RWPE2 (cell line): ENCODE data around the gene IGFBP6.
"Not testable (repeated sequence)": the region's sequence is repeated elsewhere in the genome, so short reads cannot be mapped to it uniquely, and the experiment has no call there.

Source experiments
- ATAC-seq: fragments of 200-7000 bp; cut with Tn5 transposase; 3 replicates; pipeline ENCODE4 v1.9.1; 2021; ENCODE audit warnings: low read depth
- DNase-seq: peaks from one replicate; pipeline ENCODE4 v3.0.0-alpha.2; 2020; ENCODE audit warnings: low spot score
- H3K27ac ChIP-seq: fragments of 450-650 bp; 2 replicates; pipeline ENCODE4 v1.5.1; 2017; ENCODE audit warnings: mild to moderate bottlenecking; ENCODE audit not compliant: poor library complexity, severe bottlenecking
- H3K27me3 ChIP-seq: fragments of 250-450 bp; sonication (Bioruptor Pico); 2 replicates; pipeline ENCODE4 v1.5.1; 2021; ENCODE audit warnings: mild to moderate bottlenecking, moderate library complexity; ENCODE audit not compliant: insufficient read depth, poor library complexity, severe bottlenecking
- H3K36me3 ChIP-seq: fragments of 250-450 bp; sonication (Bioruptor Pico); 2 replicates; pipeline ENCODE4 v1.5.1; 2020; ENCODE audit warnings: low read depth, mild to moderate bottlenecking, moderate library complexity
- H3K4me1 ChIP-seq: fragments of 250-450 bp; sonication (Bioruptor Pico); 2 replicates; pipeline ENCODE4 v1.5.1; 2021; ENCODE audit warnings: mild to moderate bottlenecking, moderate library complexity; ENCODE audit not compliant: insufficient read depth, poor library complexity, severe bottlenecking
- H3K4me3 ChIP-seq: fragments of 250-450 bp; sonication (Bioruptor Pico); 2 replicates; pipeline ENCODE4 v1.5.1; 2021; ENCODE audit warnings: mild to moderate bottlenecking, moderate library complexity; ENCODE audit not compliant: severe bottlenecking
- H3K9me3 ChIP-seq: fragments of 250-450 bp; sonication (Bioruptor Pico); 2 replicates; pipeline ENCODE4 v1.5.1; 2021; ENCODE audit warnings: mild to moderate bottlenecking, moderate library complexity; ENCODE audit not compliant: severe bottlenecking
- TF ChIP-seq, protein P1 (sequence below): fragments of 450-650 bp; IDR thresholded peaks from one replicate; pipeline ENCODE4 v1.5.1; 2017; ENCODE audit warnings: mild to moderate bottlenecking, moderate library complexity; ENCODE audit not compliant: poor library complexity, severe bottlenecking

The IGFBP6 gene

DNA sequence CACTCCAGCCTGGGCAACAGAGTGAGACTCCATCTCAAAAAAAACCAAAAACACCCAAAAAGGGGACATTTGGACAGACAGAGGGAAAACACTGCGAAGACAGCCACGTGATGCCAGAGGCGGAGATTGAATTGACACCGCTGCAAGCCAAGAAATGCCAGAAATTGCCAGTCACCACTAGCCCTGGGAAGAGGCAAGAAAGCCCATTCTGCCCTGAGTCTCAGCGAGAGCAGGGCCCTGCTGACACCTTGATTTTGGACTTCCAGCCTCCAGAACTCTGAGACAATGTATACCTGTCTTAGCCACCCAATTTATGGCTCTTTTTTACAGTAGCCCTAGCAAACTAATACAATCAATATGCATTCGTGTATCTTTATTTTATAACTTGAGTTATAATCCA lies 7.4 kb upstream of the IGFBP6 start:
- Histone ChIP-seq H3K9me3 (no peaks in the 10 kb centered on the region), H3K27ac (no peak overlapping the region), H3K27me3 (no peaks in the 10 kb centered on the region), H3K4me3 (no peak overlapping the region), H3K4me1 (no peaks in the 10 kb centered on the region), H3K36me3 (no peaks in the 10 kb centered on the region)
- no peak for DNase-seq
- TF ChIP-seq, protein P1, sequence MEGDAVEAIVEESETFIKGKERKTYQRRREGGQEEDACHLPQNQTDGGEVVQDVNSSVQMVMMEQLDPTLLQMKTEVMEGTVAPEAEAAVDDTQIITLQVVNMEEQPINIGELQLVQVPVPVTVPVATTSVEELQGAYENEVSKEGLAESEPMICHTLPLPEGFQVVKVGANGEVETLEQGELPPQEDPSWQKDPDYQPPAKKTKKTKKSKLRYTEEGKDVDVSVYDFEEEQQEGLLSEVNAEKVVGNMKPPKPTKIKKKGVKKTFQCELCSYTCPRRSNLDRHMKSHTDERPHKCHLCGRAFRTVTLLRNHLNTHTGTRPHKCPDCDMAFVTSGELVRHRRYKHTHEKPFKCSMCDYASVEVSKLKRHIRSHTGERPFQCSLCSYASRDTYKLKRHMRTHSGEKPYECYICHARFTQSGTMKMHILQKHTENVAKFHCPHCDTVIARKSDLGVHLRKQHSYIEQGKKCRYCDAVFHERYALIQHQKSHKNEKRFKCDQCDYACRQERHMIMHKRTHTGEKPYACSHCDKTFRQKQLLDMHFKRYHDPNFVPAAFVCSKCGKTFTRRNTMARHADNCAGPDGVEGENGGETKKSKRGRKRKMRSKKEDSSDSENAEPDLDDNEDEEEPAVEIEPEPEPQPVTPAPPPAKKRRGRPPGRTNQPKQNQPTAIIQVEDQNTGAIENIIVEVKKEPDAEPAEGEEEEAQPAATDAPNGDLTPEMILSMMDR: no peak
- no peak for ATAC-seq

DNA sequence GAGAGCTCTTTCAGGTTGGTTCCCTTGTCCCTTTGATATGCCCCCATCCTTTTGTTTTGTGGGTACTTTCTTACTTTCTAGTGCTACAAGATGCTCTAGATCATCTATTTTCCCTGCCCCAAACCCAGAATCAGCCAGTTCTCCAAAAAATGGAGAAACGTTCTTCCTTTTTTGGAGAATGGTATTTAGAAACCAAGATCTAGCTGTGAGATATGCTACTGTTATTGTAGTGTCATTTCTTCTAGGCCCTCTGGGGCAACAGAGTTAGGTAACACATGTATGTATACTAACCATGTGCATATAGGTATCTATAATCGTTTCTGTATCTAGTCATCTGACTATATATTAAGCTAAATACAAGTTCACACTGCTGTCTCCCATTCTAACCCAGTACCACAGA lies 6.9 kb upstream of the IGFBP6 start:
- Histone ChIP-seq H3K27ac (no peak overlapping the region), H3K36me3 (no peaks in the 10 kb centered on the region), H3K4me1 (no peaks in the 10 kb centered on the region), H3K4me3 (no peak overlapping the region), H3K9me3 (no peaks in the 10 kb centered on the region), H3K27me3 (no peaks in the 10 kb centered on the region)
- ATAC-seq (no peak), DNase-seq (no peak)
- TF ChIP-seq, protein P1: no peak

DNA sequence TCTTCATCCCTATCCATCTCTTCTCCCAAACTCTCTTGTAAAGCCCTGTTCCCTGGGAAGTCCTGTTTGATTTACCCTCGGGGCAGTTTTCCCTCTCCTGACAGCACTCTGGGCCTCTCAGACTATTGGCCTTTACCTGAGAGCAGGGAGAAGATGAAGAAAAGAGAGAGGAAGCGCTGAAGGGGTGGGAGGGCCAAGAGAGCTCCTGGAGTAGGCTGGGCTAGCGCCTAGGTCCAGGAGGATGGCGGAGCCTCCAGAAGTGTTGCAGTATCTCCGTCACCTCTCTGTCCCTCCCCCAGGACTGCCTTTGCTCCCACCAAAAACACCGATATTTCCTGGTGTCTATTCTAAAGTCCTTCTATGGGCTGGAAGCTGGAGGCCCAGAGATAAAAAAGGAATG lies 5.7 kb upstream of the IGFBP6 start:
- H3K27ac ChIP-seq: no peak overlapping the region
- DNase-seq (no peak), ATAC-seq (no peak)
- H3K4me3 ChIP-seq: no peak overlapping the region
- H3K9me3 ChIP-seq: no peaks in the 10 kb centered on the region
- H3K27me3 ChIP-seq: no peaks in the 10 kb centered on the region
- H3K4me1 ChIP-seq: peaks cover 5% of the 10 kb centered on the region
- no peaks in the 10 kb centered on the region for H3K36me3 ChIP-seq
- TF ChIP-seq, protein P1: no peak

DNA sequence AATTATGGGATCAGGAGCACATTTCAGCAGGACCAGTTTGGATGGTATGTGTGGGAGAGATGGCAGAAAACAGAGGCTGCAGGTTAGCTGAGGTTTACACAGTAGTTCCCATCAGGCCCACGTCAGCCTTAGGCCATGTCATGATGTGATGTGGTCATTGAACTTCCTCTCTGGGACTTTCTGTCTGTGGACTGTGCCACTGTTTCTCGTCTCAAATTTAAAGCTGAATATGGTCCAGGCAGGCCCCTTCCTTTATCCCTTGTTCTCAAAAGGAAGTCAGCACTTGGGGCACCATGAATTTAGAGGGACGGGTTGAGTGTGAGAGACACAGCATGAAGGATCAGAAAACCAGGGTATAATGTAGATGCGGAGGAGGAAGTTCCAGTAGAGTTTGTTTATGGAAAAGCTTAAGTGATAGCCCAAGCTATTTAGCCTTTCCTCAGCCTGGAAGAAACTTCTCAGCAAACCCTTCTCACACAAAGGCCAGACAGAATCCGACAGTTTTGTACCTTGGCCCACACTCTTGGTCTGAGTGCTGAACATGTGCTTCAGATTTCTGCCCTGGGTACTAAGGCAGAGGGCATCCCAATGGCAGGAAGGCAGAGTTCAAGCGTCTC lies 3.6 kb upstream of the IGFBP6 start:
- Histone ChIP-seq H3K27ac (no peak overlapping the region), H3K36me3 (no peaks in the 10 kb centered on the region), H3K27me3 (no peaks in the 10 kb centered on the region), H3K4me1 (peaks cover 12% of the 10 kb centered on the region), H3K9me3 (no peaks in the 10 kb centered on the region), H3K4me3 (no peak overlapping the region)
- TF ChIP-seq, protein P1: no peak
- ATAC-seq (no peak), DNase-seq (no peak)

DNA sequence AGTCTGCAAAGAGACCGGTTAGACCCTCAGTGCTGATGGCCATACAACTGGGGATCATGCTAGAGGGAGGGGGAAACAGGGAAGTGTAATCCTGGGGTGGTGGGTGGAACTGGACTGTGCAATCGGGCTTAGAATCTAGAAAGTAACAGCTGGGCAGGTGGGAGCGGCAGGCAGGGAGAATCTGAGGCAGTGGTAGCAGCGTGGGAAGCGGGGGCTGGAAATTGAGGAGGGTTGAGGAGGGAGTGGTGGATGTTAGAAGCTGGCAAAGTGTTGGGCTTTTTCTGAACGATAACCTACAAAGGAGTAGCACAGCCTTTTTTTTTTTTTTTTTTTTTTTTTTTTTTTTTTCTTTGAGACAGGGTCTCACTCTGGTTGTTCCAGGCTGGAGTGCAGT lies 3.1 kb upstream of the IGFBP6 start:
- Histone ChIP-seq H3K4me3 (no peak overlapping the region), H3K9me3 (no peaks in the 10 kb centered on the region), H3K27me3 (no peaks in the 10 kb centered on the region), H3K27ac (no peak overlapping the region), H3K4me1 (peaks cover 16% of the 10 kb centered on the region), H3K36me3 (no peaks in the 10 kb centered on the region)
- DNase-seq: no peak
- no peak for ATAC-seq
- TF ChIP-seq, protein P1: no peak

DNA sequence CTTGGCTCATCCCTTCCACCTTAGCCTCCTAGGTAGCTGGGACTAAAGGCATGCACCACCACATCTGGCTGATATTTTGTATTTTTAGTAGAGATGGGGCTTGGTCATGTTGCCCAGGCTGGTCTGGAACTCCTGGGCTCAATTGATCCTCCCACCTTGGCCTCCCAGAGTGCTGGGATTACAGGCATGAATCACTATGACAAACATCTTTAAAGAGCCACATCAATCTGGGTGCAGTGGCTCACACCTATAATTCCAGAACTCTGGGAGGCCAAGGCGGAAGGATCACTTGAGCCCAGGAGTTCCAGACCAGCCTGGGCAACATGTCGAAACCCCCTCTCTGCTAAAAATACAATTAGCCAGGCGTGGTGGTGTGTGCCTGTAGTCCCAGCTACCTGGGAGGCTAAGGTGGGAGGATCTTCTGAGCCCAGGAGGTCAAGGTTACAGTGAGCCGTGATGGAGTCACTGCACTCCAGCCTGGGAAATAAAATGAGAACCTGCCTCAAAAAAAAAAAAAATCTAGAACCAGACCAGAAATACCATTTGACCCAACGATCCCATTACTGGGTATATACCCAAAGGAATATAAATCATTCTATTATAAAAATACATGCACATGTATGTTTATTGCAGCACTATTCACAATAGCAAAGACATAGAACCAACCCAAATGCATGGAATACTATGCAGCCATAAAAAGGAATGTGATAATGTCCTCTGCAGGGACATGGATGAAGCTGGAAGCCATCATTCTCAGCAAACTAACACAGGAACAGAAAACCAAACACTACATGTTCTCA lies 2.5 kb upstream of the IGFBP6 start:
- not testable (repeated sequence) for DNase-seq

DNA sequence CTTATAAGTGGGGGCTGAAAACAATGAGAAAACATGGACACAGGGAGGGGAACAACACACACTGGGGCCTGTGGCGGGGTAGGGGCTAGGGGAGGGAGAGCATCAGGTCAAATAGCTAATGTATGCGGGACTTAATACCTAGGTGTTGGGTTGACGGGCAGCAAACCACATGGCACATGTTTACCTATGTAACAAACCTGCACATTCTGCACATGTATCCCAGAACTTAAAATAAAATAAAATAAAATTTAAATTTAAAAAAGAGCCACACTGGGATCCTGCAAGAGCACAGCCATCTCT lies 1.9 kb upstream of the IGFBP6 start:
- not testable (repeated sequence) for H3K27ac ChIP-seq, H3K9me3 ChIP-seq, H3K36me3 ChIP-seq, H3K27me3 ChIP-seq, DNase-seq, ATAC-seq, H3K4me3 ChIP-seq
- peaks cover 20% of the 10 kb centered on the region for H3K4me1 ChIP-seq

More for the DNA sequence above, 2.5 kb upstream of the IGFBP6 start:
- not testable (repeated sequence) for H3K9me3 ChIP-seq, H3K27me3 ChIP-seq, H3K4me3 ChIP-seq, H3K27ac ChIP-seq, H3K36me3 ChIP-seq, ATAC-seq
- H3K4me1 ChIP-seq: peaks cover 19% of the 10 kb centered on the region
